Fibroblast of pulmonary artery (primary cell): Measurements from ENCODE around the gene CEBPB.

Experiments used
- DNase-seq: peaks from one replicate; pipeline ENCODE4 v3.0.0-alpha.2; 2010; ENCODE audit warnings: low read depth
- H3K4me3 ChIP-seq: replicated peaks from 2 replicates; pipeline ENCODE4 v1.5.1; 2011; ENCODE audit warnings: low read depth, mild to moderate bottlenecking, control low read depth, low read length, moderate library complexity
- CTCF ChIP-seq: IDR thresholded peaks from 2 replicates; pipeline ENCODE4 v1.5.1; 2011; ENCODE audit warnings: mild to moderate bottlenecking, control low read depth, low read length, inconsistent platforms; ENCODE audit errors: missing control alignments

CEBPB gene

GRCh38 chr20:50220894-50221365 lies 30.3 kb downstream of the CEBPB start:
- DNase-seq: no peak
- no peak for TF ChIP-seq CTCF
- H3K4me3 ChIP-seq: no peak overlapping the region

GRCh38 chr20:50221501-50222308 lies 31.1 kb downstream of the CEBPB start:
- no peak overlapping the region for H3K4me3 ChIP-seq
- no peak for TF ChIP-seq CTCF
- DNase-seq: peak; percentile 46

DNA sequence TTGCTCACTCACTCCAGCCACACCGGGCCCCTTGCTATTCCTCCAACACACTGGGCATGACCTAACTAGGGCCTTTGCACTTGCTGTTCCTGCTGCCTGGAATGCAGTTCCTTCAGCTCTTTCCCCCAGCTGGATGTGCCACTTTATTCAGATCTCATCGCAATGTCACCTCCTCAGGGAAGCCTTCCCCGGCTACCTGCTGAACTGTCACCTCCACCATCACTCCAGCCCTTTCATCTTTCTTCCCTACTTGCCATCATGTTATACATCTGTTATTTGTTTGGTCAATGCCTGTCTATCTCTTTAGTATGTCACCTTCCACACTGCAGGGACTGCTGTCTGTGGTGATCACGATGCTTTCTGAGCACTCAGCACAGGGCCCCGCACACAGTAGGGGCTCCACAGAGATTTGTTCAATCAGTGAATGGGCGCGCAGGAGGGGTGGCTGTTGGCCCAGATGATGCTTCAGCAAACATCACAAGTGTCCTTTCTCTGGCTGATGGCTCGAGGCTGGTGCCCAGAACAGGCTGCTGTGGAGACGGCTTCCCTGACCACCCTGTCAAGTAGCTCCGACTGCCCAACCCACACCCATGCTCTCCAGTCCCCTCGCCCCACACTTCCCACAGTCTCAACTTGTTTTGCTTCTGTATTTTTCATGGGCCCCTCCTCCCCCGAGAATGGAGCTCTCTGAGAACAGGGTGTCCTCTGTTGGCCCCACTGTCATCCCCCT lies 31.8 kb downstream of the CEBPB start:
- TF ChIP-seq CTCF: no peak
- H3K4me3 ChIP-seq: no peak overlapping the region
- no peak for DNase-seq

- no peak for DNase-seq
- H3K4me3 ChIP-seq: no peak overlapping the region
- TF ChIP-seq CTCF: no peak
Observed at GRCh38 chr20:50223039-50224005, 32.7 kb downstream of the CEBPB start.

DNA sequence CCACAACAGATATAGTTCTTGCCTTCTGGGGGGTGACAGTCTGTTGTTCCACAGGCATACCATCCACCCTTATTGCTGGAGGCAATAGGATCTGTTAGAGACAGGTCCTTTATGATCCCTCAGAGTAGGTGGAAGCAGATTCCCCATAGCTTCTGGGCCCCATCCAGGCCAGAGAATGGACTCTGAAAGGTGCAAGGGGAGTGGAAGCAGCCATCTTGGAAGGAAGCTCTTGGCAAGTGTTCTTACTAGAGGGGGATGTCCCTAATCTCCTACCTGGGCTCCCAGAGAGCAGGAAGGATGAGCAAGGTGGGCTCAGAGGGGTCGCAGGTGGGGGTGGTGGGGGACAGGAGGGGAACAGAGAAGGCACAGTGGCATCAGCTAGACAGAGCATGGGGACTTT lies 33.4 kb downstream of the CEBPB start:
- DNase-seq: no peak
- no peak overlapping the region for H3K4me3 ChIP-seq
- no peak for TF ChIP-seq CTCF

GRCh38 chr20:50224531-50225255 lies 34.1 kb downstream of the CEBPB start:
- DNase-seq: peak; percentile 94
- TF ChIP-seq CTCF: peak; percentile 40
- H3K4me3 ChIP-seq: no peak overlapping the region
